GM19023 (cell line): ENCODE measurements around the gene CPXM1.
"Not testable (repeated sequence)": the region's sequence is repeated elsewhere in the genome, so short reads cannot be mapped to it uniquely, and the experiment has no call there.

ENCODE experiments used
- ATAC-seq: cut with Tn5 transposase; IDR thresholded peaks from one replicate; pipeline ENCODE4 v1.9.1; 2021; ENCODE audit warnings: mild to moderate bottlenecking, moderate library complexity; ENCODE audit not compliant: unreplicated experiment

CPXM1 gene

DNA sequence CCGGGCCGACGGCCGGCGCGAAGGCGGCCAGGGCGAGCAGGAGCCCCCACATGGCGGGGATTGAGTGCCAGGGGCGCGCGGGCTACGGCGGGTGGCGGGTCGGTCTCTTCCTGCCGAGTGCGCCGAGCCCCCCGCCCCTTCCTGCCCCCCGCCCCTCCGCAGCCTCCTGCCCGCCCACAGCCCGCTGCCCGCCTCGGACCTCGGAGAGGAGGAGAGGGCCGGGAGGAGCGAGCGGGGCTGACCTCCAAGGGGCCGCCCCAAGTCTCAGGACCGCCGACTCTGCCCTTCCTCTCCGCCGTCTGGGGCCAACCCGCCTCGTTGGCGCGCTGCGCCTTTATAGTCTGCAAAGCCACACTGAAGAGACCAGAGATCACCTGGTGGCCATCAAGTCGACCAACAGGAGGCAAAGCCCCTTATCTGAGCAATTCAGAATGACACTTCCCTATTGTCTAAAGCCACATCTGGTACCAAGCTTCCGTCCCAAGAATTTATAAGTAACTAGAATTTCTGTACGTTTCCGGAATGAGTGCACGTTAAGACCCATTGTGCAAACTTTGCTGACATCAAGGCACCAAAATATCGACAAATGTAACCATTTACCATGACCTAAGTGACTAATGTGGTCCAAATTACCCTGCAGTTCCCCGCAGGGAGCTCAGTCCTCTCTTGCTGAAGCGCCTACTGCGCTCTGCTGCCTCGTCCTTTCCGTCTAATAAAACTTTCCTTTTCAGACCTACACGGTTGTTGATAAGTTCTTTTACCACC, at the start of gene CPXM1:
Gene CPXM1, minus strand, starts transcription at position 107 of the 765 bp plus-strand sequence. Its CDS starts 55 bp downstream, at position 52.
- peak; percentile 36 for ATAC-seq

DNA sequence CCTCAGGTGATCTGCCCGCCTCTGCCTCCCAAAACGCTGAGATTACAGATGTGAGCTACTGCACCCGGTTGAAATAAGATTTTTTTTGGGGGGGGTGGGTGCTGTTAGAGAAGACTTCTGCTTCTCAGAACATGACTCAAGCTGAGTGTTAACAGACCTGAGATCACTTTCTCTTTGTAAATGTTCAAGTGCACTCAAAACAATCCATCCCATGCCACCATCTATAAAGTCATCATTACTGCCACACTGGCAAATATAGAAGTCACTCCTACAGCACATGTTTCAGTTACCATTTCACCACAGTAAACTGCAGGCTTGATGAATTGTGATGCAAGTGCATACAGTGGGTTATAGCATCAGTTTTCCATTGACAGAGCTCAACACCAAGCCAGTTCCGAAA, 49.1 kb upstream of the CPXM1 start:
- no peak for ATAC-seq

DNA sequence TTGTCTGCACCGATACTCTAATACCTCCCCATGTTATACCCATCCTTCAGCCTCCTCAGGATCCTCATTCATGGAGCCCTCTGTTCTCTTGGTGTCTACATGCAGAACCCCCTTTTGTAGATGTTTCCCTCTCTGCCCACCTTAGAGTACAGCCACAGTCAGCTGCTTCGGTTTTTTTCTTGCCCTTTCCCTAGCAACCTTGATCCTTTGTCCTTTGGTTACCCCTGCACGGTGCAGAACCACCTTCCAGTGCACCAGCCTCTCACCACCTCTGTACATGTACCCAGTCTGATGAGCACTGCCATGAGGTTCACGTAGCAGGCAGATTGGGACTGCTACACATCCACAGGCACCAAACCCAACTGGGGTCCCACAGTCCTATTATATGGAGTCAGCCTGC, 47.4 kb upstream of the CPXM1 start:
- no peak for ATAC-seq

DNA sequence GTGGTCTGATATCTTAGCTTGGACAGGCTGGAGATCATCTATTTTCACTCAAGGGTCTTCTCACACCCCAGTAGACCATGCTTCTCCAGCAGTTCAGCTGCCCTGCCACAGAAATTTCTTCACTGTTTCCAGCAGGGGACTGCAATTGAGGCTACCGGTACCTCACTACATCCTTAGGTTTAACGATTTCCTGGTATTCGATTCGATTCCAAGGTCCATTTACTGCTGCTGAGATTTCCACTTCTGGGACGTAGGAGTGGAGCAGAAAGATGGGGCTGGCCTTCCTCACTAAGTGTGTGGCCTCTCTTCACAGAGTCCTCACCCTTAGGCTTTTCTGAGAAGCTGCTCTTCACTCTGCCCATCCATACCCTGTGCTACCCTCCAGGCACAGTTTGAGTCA, 46.3 kb upstream of the CPXM1 start:
- no peak for ATAC-seq

DNA sequence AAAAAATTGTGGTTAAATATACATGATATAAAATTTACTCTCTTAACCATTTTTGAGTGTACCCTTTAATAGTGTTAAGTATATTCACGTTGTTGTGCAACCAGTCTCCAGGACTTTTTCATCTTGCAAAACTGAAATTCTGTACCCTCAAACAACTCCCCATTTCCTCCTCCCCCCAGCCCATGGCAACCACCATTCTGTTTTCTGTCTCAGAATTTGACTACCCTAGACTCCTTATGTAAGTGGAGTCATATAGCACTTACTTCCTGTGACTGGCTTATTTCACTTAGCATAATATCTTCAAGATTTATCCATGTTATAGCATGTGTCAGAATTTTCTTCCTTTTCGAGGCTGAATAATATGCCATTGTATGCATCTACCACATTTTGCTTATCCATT, 45.2 kb upstream of the CPXM1 start:
- no peak for ATAC-seq

DNA sequence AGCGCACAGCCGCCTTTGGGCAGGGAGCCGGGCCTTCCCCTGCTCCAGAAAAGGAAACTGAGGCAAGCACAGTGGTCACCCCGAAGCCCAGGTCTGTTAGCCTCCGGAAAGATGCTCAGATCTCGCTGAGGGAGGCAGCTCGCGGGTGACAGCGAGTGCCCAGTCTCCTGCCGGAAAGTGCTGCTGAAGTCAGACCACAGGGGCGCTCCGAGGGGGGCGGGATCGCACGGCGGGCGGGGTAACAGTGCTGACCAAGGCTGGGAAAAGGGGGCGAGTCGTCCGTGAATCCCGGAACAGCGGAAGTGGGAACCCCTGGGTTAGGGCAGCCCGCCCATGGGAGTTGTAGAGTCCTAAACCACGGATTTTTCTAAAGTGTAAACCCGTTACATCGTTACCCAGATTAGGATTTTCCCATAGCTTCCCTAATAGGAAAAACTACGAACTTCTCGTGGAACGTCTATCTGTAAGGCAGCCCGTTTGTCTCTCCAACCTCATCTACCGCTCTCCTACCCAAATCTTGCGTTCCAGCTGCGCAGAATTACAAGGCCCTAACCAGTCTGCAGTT, 40.6 kb upstream of the CPXM1 start:
- ATAC-seq: peak; percentile 45

DNA sequence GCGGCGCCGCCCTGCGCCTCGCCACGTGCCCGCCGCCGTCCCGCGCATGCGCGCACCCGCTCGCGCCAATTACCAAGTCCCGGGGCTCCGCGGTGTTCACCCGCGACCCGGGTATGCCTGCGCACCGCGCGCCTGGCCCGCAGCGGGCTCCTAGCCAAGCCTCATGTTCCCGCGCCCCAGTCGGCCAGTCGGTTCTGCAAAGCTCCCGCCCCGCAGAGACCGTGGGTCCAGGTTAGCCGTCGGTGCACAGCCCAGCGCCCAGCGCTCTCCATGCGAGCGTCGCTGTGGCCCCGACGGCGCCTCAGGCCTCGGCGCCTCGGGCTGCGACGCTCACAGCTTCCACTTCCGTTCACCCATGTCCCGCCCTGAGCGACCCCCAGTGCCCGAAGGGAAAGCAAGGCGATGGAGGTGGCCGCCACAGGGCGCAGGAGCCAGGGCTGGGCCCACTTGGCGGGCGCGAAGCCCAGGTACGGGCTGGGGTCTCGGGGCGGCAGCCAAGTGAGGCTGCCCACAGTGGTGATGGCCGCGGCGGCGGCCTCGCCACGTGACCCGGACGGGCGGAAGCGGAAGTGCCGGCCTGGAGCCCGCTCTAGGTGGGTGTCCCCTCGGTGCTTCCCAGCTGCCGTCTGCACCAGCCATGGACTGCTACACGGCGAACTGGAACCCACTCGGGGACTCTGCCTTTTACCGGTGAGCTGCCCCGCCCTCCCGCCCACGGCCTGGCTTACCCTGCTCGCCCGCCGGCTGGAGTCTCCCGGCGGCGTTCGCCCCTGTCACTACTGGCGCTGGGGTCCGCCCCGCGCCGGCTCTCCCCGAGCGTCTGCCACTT, 39.9 kb upstream of the CPXM1 start, which contains the start of the genes PCED1A and VPS16:
Gene PCED1A, minus strand, starts transcription at position 518 of the 829 bp plus-strand sequence. CDS start 743 bp downstream, outside the sequence.
Gene VPS16, plus strand, starts transcription at position 608 of the 829 bp plus-strand sequence. Its CDS starts 30 bp downstream, at position 638.
- ATAC-seq: peak; percentile 98

DNA sequence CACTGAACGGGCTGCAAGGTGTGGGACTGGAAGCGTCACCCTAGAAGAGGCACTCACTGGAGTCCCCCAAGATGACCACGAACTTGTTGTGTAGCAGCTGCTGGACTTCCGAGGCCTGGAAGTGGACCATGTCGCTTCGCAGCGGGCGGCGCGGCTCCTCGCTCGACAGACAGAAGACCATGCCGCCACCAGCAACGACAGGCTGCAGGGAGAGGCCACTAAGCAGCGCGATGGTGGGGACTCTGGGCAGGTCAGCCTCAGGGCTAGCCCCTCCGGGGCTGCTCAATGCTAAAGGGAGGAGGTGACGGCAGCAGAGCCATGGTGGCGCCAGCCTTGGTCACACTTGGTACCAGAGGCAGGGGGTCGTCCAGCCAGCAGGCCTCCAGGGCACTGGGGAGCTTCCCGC, 39.3 kb upstream of the CPXM1 start:
- ATAC-seq: no peak

DNA sequence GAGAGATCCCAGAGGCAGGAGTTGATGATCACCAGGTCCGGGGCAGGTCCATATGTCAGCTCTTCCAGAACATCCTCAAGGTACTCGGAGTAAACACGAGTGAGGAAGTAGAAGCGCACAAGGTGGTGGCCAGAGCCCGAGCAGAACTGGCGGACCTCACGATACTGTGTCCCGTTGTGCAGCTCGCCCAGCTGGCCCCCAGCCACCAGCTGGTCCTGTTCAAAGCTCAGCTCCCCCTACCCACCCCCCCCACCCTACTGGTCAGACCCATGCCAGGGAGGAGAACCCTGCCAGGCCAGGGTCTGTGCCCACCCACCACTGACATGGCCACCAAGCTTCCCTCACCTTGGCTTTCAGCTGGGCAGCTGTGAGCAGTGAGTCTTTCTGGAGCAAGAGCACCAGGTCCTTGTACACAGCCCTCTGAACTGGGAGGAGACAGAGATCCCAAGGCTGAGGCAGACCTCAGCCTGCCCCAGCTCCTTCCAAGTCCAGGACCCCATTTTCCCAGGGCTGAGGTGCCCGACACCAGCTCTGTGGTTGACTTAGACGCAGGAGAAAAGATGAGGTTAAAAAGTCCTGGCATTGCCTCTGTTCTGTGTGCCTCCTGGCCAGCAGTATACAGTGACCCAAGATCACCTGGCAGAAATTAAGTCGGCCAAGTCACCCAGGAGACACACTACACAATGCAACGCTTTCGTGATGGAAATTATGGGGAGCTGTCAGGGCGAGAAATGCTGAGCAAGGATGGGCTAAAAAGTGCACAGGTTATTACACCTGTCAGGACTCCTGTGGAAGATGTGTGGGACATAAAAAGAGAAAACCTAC, 38.6 kb upstream of the CPXM1 start:
- no peak for ATAC-seq

DNA sequence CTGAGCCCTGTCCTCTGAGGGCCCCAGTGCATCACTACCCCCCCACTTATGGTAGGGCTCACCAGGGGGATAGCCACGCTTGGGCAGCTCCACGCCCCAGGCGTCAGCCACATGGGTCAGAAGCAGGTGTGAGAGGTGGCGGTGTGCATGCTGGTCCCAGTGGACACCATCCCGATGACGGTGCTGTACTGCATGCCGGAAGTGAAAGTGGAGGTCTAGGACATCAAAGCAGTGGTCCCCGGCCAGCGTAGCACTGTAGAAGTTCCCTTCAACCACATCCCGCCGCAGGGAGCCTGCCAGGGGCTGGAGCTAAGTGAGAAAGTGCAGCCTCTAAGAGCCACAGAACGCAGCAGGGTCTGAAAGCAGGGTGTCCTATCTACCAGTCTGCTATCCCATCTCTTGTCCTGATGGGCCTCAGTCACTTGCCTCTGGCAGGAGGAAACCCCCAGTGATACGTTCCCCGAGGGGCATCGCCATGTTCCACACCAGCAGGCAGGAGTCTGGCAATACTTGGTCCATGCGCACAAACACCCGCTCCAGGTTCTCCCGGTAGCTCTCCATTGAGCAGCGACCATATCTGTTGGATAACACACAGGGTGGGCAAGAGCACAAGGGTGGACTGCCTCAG, 37.9 kb upstream of the CPXM1 start:
- ATAC-seq: no peak

DNA sequence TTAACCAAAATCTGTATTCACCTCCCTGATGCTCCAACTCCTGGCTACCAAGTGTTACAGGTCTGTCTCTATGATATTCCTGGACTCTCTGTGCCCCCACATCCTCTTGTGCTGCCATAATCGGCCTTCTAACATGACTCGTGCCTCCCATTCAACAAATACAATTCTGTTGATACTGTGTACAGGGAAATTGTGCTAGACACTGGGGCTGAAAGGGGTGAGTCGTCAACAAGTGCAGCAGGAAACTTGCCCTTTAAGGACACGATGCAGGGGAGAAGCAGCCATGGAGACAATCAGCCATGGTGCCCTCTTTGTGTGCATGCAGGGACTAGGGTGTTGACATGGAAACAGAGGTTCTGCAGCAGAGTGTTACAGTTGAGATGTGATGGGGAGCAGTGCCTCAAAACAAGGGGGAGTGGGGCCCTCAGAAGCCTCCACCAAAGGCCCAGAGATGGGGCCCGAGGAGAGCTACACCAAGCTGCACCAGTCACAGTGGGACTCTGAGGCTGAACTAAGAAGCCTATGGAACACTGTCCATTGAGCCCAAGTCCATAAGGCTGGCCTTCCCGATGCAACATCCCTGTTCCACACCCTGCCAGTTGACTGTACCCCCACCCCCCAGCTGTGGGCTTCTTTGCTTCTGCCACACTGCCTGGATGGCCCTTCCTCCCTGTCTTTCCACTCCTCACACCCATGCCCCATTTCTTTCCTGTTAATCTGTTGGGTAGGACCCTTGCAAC, 37.0 kb upstream of the CPXM1 start:
- no peak for ATAC-seq

DNA sequence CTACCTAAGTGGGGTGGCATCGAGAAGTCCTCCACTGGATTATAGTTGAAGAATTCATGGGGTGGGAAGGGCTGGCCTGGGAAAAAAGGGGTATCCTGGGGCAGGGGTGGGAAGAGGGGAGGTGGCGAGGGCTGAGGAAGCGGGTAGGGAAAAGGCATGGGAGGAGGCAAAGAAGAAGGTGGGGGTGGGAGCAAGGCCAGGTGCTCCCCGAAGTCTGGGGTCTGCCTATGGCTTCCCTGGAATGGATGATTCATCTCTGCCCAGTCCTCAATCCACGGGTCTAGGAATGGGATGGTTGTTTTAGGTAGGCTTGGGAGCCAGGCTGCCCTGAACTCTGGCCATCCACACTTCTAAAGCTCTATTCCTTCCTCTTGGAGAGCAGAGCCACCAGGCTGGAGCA, 35.6 kb upstream of the CPXM1 start:
- ATAC-seq: no peak

DNA sequence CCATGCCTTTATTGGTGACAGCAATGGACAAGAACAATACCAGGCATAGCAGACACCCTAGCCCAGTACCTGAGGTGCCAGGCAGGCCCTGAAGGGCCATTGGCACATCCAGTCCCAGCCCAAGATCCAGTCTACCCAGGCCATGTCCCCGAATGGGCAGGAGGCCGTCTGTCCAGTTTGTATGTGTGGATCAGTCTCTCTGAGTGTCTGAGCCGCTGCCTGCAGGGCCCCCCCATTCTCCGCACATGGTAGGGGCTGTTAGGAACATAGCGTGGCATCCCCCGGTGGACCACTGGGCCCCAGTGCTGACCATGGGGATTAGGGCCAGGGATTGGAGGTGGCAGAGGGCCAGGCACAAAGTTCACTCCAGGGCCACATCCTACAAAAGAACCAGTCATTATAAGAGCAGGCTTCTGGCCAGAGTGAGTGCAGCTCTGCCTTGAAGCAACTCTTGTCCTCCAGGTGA, 34.9 kb upstream of the CPXM1 start:
- no peak for ATAC-seq

DNA sequence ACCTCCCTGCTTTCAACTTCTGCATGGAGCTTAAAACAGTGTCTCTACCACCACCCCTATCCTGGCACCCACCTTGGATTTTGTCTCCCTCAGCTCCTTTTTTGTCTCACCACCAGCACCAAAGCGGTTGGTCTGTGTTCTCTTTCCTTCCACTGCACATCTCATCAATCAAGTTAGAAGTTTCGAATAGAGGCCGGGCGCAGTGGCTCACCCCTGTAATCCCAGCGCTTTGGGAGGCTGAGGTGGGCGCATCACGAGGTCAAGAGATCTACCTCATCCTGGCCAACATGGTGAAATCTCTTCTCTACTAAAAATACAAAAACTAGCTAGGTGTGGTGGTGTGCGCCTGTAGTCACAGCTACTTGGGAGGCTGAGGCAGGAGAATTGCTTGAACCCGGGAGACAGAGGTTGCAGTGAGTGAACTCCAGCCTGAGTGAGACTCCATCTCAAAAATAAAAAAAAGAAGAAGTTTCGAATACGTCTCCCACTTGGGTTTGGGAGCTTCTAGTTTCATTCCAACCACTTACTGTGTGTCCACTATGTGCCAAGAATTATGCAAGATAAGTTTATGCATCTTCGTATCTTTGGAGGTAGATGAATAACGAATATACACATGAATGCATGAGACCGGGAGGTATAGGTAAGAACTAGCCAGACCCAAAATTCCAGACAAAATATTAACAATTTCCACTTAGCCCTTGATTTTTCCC, 34.1 kb upstream of the CPXM1 start:
- no peak for ATAC-seq

DNA sequence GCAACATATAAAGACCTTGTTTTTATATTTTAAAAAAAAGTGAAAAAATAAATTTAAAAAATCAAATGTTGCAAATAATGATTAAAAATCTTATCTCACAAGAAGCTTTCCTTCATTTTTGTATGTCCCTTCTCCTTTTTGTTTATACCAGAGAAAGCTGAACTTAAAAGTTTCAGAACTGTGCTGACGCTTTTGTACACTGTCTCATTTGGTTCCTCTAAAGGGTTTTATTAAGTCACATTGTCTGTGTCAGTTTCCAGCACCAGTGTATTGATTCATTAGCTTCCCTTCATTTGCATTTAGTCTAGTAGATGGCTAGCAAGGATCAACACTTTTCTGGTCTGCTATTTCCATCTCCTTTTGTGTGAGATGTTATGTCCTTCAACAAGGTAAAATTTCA, 33.3 kb upstream of the CPXM1 start:
- no peak for ATAC-seq

DNA sequence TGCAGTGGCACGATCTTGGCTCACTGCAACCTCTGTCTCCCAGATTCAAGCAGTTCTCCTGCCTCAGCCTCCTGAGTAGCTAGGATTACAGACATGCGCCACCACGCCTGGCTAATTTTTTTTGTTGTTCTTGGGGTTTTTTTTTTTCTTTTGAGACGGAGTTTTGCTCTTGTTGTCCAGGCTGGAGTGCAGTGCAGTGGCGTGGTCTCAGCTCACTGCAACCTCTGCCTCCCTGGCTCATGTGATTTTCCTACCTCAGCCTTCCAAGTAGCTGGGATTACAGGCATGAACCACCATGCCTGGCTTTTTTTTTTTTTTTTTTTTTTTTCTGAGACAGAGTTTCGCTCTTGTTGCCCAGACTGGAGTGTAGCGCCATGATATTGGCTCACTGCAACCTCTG, 30.8 kb upstream of the CPXM1 start:
- ATAC-seq: not testable (repeated sequence)

DNA sequence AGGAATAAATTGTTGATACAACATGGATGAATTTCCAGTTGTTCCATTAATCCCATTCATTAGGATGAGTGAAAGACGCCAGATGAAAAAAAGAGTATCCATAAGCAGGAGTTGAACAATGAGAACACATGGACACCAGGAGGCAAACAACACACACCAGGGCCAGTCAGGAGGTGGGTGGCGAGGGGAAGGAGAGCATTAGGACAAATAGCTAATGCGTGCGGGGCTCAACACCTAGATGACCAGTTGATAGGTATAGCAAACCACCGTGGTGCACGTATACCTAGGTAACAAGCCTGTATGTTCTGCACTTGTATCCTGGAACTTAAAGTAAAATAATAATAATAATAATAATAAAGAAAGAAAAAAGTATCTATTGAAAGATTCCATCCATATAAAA, 28.9 kb upstream of the CPXM1 start:
- ATAC-seq: no peak

DNA sequence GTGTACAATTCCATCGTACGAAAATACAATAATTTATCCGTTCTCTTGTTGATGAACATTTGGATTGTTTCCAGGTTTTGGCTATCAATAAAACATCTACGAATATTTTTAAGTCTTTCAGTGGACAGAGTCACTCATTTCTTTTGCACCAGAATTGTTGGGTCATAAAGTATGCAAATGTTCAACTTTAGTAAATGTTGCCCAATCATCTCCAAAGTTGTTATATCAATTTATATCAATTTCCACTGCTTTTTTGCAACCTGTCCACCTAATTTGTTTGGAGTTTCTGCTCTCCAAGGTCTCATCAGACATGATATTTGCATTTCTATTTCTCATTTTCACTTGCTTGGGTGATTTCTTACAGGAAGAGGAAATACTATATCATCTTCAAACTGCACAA, 26.2 kb upstream of the CPXM1 start:
- no peak for ATAC-seq

DNA sequence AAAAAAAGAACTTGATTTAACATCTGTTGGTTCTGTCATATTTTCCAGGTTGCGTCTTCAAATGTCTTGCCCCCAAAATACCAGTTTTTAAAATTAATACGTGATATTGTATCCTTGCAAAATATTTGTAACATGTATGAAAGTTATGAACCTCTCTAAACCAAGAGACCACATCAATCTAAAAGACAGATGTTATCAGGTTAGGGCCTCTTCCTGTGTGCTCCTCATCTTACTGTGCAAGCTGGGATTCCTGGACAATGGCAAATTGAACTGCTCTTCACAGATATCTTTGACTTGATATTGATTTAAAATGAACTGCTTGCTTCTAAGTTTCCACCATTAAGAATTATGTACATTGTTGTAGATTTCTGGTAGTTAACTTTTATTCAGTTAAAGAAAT, 25.3 kb upstream of the CPXM1 start:
- no peak for ATAC-seq
